Measurements from ENCODE around the gene TENM4.

The TENM4 gene

DNA sequence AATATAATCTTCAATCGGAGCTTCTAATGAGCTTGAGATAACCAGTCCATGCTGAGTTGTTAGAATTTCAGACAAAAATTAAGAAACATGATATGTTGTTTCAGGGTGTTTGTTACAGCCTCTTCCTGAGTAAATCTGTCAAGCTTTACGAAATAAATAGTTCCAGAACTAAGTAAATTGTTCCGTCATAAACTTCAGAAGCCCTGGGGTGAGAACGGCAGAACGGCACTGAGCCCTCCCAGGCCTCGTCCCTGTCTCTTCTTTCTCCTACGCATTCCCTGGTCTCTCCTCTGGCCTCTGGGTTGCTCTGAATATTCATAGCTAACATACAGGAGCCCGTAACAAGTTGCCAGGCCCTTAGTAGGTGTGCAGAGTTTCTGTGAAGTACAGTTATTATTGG, 475.4 kb downstream of the TENM4 start:
- DNase-seq (ENCODE audit: low read depth): no peak
- TF ChIP-seq, protein P1, sequence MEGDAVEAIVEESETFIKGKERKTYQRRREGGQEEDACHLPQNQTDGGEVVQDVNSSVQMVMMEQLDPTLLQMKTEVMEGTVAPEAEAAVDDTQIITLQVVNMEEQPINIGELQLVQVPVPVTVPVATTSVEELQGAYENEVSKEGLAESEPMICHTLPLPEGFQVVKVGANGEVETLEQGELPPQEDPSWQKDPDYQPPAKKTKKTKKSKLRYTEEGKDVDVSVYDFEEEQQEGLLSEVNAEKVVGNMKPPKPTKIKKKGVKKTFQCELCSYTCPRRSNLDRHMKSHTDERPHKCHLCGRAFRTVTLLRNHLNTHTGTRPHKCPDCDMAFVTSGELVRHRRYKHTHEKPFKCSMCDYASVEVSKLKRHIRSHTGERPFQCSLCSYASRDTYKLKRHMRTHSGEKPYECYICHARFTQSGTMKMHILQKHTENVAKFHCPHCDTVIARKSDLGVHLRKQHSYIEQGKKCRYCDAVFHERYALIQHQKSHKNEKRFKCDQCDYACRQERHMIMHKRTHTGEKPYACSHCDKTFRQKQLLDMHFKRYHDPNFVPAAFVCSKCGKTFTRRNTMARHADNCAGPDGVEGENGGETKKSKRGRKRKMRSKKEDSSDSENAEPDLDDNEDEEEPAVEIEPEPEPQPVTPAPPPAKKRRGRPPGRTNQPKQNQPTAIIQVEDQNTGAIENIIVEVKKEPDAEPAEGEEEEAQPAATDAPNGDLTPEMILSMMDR (IDR thresholded peaks at IDR 0.05; ENCODE audit: low read depth, low read length, missing control alignments): no peak
- H3K4me3 ChIP-seq (ENCODE audit: low read depth, low read length): no peak overlapping the region

DNA sequence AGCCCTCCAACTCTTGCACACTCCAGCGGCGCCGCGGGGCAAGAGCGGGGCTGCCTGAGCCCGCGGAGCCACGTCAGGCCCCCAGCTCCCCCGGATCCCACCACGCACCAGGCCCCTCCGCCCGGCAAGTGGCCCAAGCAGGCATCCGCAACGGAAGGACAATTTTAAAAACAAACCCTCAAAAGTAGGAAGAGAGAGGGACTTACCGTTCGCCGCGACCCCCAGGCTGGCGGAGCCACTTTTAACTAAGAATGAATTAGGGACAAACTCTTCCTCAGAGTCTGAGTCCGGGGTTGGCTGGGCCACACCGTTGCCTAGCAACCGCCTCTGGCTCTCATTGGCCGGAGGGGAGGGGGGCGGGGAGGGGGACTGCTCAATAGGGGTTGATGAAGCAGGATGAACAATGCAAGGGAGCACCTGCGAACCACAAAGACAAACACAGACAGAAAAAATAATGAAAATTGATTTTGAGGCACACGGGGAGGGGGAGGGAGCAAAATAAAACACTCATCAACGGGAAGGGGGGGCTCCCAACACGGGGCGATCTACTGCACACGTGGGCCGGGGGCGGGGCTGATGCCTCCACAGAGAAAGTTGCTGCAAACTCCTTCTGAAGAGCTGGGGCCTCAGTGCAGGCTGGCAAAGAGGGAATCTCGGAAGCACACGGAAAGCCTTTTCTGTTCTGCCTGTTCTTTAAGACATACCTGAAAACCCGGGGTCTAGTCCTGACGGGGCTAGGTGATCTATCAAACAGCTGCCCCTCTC, 478.7 kb downstream of the TENM4 start:
- TF ChIP-seq, protein P1 (IDR thresholded peaks at IDR 0.05; ENCODE audit: low read depth, low read length, missing control alignments): no peak
- H3K4me3 ChIP-seq (ENCODE audit: low read depth, low read length): no peak overlapping the region
- DNase-seq (ENCODE audit: low read depth): no peak

DNA sequence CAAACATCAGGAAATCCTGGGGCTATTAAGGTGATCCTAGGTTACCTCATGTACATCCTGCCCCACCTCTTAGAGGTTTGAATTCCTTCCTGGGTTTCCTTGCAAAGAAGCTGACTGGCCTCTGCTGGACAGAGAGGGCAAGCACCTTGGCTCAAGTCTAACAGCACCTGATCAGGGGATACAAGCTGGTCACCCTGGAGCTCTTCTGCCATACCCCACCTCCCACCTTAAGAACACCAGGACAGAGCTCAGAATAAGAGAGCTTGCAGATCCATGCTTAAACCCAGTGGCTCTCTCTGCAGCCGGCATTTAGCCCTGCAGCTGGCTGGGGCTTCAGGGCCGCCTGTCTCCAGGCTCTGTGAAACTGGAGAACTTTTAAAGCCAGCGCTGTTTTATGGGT, 479.6 kb downstream of the TENM4 start:
- TF ChIP-seq, protein P1 (IDR thresholded peaks at IDR 0.05; ENCODE audit: low read depth, low read length, missing control alignments): peak; percentile 21
- no peak overlapping the region for H3K4me3 ChIP-seq (ENCODE audit: low read depth, low read length)
- DNase-seq (ENCODE audit: low read depth): no peak

DNA sequence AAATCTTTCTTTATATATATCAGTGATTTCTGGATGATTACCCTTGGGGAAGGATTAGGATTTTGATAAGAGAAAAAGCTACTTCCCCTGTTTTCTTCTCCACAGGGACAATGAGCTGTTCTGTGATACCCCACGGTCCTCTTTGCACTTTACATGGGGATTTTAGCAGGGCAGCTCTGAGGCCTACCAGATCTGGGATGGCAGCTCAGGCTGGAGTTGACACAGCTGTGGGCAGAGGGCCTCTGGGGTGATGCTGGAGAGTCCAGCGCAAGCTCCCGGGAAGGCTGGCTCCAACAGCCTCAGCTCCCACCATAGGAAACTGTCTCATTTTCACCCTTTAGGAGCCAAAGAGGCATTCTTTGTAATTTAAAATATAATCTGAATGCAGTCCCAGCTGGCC, 482.4 kb downstream of the TENM4 start:
- TF ChIP-seq, protein P1 (IDR thresholded peaks at IDR 0.05; ENCODE audit: low read depth, low read length, missing control alignments): no peak
- H3K4me3 ChIP-seq (ENCODE audit: low read depth, low read length): no peak overlapping the region
- no peak for DNase-seq (ENCODE audit: low read depth)

DNA sequence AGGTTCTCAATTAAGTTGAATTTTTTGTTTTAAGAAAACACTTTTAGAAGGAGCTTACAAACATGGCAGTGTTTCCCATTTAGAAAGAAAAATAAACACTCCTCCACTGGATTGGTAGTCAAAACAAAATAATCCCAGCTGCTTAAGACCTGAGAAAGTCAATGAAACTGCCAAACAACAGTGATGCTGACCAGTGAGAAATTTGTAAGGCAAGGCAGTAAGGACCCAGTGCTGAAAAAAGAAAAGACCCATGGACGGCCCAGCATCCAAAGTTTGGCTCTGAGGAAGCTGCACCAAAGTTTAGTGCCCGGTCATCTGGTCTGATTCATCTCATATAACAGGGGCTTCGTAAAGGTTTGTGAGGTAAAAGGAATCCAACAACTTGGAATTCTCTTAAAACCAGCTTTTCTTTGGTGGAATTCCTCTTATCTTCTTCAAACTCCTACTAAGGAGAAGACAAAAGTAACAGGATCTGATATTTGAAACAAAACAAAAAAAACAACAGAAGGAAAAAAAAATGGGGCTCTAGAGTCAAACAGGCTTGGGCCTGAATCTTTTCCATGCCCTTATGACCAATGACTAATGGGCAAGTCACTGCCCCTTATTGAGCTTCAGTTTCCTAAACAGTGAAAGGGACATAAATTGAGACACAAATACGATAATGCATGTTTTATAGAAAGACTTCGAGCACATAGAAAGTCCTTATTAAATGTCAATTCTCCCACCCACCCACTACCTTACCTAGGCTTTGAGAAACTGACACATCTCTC, 483.2 kb downstream of the TENM4 start:
- no peak overlapping the region for H3K4me3 ChIP-seq (ENCODE audit: low read depth, low read length)
- DNase-seq (ENCODE audit: low read depth): no peak
- TF ChIP-seq, protein P1 (IDR thresholded peaks at IDR 0.05; ENCODE audit: low read depth, low read length, missing control alignments): no peak

DNA sequence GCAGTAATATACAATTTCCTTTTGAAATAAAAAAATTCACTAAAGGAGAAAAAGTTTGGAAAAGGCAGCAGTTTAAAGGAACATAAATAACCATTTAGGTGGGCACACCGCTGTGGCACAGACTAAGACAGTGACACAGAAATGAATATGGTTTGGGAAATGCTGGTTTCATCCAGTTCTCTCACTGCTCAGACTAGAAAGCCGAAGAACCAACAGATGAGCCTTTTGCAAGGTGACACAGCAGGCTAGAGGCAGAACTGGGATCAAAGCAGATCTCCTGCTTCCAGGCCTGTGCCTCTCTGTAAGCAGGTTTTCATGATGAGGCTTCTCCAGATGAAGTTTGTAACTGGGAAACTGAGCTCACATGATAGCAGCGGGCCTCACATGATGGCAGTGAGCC, 486.1 kb downstream of the TENM4 start:
- TF ChIP-seq, protein P1 (IDR thresholded peaks at IDR 0.05; ENCODE audit: low read depth, low read length, missing control alignments): no peak
- no peak overlapping the region for H3K4me3 ChIP-seq (ENCODE audit: low read depth, low read length)
- no peak for DNase-seq (ENCODE audit: low read depth)
